Measurements from ENCODE around the gene RABIF. TPM values are rescaled to one million over a fixed set of nuclear protein-coding genes. Genes with fewer than 3 reads are reported as not detected.

Gene RABIF
- total and polyA plus RNA-seq, 10 donors: 5.9 to 11.5 (median 9.2) TPM

- 88 to 97% (median 94%) methylated on average over 4 to 5 of the region's 5 CpGs for WGBS, 5 donors
- no peak for DNase-seq
- Histone ChIP-seq H3K27ac (no peak overlapping the region), H3K9me3 (no peaks in the 10 kb centered on the region), H3K4me1 (peaks cover 0 to 6% (median 0%) of the 10 kb centered on the region in 6 donors), H3K36me3 (no peaks in the 10 kb centered on the region), H3K4me3 (no peak overlapping the region), H3K27me3 (replicated peaks in 1 of 7) (no peaks in the 10 kb centered on the region)
- TF ChIP-seq, protein P1, sequence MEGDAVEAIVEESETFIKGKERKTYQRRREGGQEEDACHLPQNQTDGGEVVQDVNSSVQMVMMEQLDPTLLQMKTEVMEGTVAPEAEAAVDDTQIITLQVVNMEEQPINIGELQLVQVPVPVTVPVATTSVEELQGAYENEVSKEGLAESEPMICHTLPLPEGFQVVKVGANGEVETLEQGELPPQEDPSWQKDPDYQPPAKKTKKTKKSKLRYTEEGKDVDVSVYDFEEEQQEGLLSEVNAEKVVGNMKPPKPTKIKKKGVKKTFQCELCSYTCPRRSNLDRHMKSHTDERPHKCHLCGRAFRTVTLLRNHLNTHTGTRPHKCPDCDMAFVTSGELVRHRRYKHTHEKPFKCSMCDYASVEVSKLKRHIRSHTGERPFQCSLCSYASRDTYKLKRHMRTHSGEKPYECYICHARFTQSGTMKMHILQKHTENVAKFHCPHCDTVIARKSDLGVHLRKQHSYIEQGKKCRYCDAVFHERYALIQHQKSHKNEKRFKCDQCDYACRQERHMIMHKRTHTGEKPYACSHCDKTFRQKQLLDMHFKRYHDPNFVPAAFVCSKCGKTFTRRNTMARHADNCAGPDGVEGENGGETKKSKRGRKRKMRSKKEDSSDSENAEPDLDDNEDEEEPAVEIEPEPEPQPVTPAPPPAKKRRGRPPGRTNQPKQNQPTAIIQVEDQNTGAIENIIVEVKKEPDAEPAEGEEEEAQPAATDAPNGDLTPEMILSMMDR (IDR thresholded peaks at IDR 0.05 in 8 of 11, conservative IDR thresholded peaks at IDR 0.05 in 3 of 11): no peak
- TF ChIP-seq POLR2AphosphoS5 (IDR thresholded peaks at IDR 0.05) (no peak), POLR2A (IDR thresholded peaks at IDR 0.05) (no peak)
- intact Hi-C loops (cut with DNase I; ENCODE audit: low total_unique reads): no loop called here
Observed at GRCh38 chr1:202844259-202844658, 44.7 kb downstream of the RABIF start.

- DNase-seq: no peak
- Histone ChIP-seq H3K27ac (no peak overlapping the region), H3K36me3 (no peaks in the 10 kb centered on the region), H3K9me3 (no peaks in the 10 kb centered on the region), H3K4me1 (peaks cover 0 to 6% (median 0%) of the 10 kb centered on the region in 6 donors), H3K4me3 (no peak overlapping the region), H3K27me3 (replicated peaks in 1 of 7) (no peaks in the 10 kb centered on the region)
- intact Hi-C loops (cut with DNase I; ENCODE audit: low total_unique reads): no loop called here
- TF ChIP-seq POLR2AphosphoS5 (IDR thresholded peaks at IDR 0.05) (no peak), POLR2A (IDR thresholded peaks at IDR 0.05) (no peak)
- TF ChIP-seq, protein P1 (IDR thresholded peaks at IDR 0.05 in 8 of 11, conservative IDR thresholded peaks at IDR 0.05 in 3 of 11): no peak
- WGBS, 5 donors: 87 to 96% (median 91%) methylated on average over 11 of the region's 11 CpGs
Observed at GRCh38 chr1:202843081-202843480, 45.9 kb downstream of the RABIF start.

- no peak for DNase-seq
- Histone ChIP-seq H3K36me3 (no peaks in the 10 kb centered on the region), H3K4me1 (peaks cover 0 to 32% (median 22%) of the 10 kb centered on the region in 6 donors), H3K9me3 (no peaks in the 10 kb centered on the region), H3K27ac (no peak overlapping the region), H3K27me3 (replicated peaks in 1 of 7) (peaks cover 0 to 8% (median 0%) of the 10 kb centered on the region in 7 donors), H3K4me3 (no peak overlapping the region)
- no peak for TF ChIP-seq POLR2AphosphoS5 (IDR thresholded peaks at IDR 0.05)
- TF ChIP-seq, protein P1 (IDR thresholded peaks at IDR 0.05 in 8 of 11, conservative IDR thresholded peaks at IDR 0.05 in 3 of 11): no peak
- TF ChIP-seq POLR2A (IDR thresholded peaks at IDR 0.05): no peak
- 77 to 91% (median 90%) methylated on average over 5 of the region's 5 CpGs for WGBS, 5 donors
- intact Hi-C loops (cut with DNase I; ENCODE audit: low total_unique reads): no loop called here
Observed at GRCh38 chr1:202837746-202838262, 51.1 kb downstream of the RABIF start.

- H3K4me3 ChIP-seq: no peak overlapping the region
- H3K36me3 ChIP-seq: no peaks in the 10 kb centered on the region
- H3K9me3 ChIP-seq: no peaks in the 10 kb centered on the region
- intact Hi-C loops (cut with DNase I; ENCODE audit: low total_unique reads): no loop called here
- TF ChIP-seq, protein P1 (IDR thresholded peaks at IDR 0.05 in 8 of 11, conservative IDR thresholded peaks at IDR 0.05 in 3 of 11): no peak
- no peak for TF ChIP-seq POLR2AphosphoS5 (IDR thresholded peaks at IDR 0.05)
- TF ChIP-seq POLR2A (IDR thresholded peaks at IDR 0.05): no peak
- DNase-seq: no peak
- no peak overlapping the region for H3K27ac ChIP-seq
- H3K4me1 ChIP-seq: peaks cover 0 to 32% (median 22%) of the 10 kb centered on the region in 6 donors
- WGBS, 5 donors: 35 to 62% (median 37%) methylated on average over 5 of the region's 5 CpGs
- peaks cover 0 to 8% (median 0%) of the 10 kb centered on the region in 7 donors for H3K27me3 ChIP-seq (replicated peaks in 1 of 7)
Observed at GRCh38 chr1:202836623-202837403, 52.1 kb downstream of the RABIF start.

Data from spleen (tissue), 11 donors.